Measurements from ENCODE around the gene EMILIN3.

The EMILIN3 gene
- 0 to 0.60 (median 0) reads per million in 9 experiments for total RNA-seq

- Mint-ChIP-seq H3K4me1 (ENCODE audit: low read depth in 2 of 2) (peaks cover 6% of the 10 kb centered on the region in 2 donors), H3K27ac (no peak within 1 kb of the TSS), H3K9me3 (no peaks in the 10 kb centered on the region), H3K4me3 (peak within 1 kb of the TSS; percentile 40 to 61), H3K27me3 (peaks cover 48 to 64% of the 10 kb centered on the region in 2 donors), H3K36me3 (ENCODE audit: insufficient read depth) (peaks cover 3% of the 10 kb centered on the region)
- DNase-seq (no peak), ATAC-seq (replicated peaks) (no peak)
Measured at GRCh38 chr20:41366546-41367392, at the start of gene EMILIN3. EMILIN3 (minus strand) TSS chr20:41366818; CDS start chr20:41366634, 184 bp downstream.

- no peaks in the 10 kb centered on the region for H3K27me3 Mint-ChIP-seq
- no peak for DNase-seq
- peaks cover 74% of the 10 kb centered on the region for H3K36me3 Mint-ChIP-seq (ENCODE audit: insufficient read depth)
- no peak for ATAC-seq (replicated peaks)
- peaks cover 0 to 6% of the 10 kb centered on the region in 2 donors for H3K4me1 Mint-ChIP-seq (ENCODE audit: low read depth in 2 of 2)
- no peaks in the 10 kb centered on the region for H3K9me3 Mint-ChIP-seq
- peak overlapping the region in 1 of 2 donors; percentile 29 for H3K27ac Mint-ChIP-seq
- H3K4me3 Mint-ChIP-seq: no peak overlapping the region
Measured at GRCh38 chr20:41415191-41415590, 48.6 kb upstream of the EMILIN3 start.

- DNase-seq (no peak), ATAC-seq (replicated peaks) (no peak)
- Mint-ChIP-seq H3K4me3 (no peak overlapping the region), H3K4me1 (ENCODE audit: low read depth in 2 of 2) (peaks cover 11 to 22% of the 10 kb centered on the region in 2 donors), H3K9me3 (no peaks in the 10 kb centered on the region), H3K36me3 (ENCODE audit: insufficient read depth) (peaks cover 71% of the 10 kb centered on the region), H3K27me3 (no peaks in the 10 kb centered on the region), H3K27ac (peak overlapping the region in 1 of 2 donors; percentile 1)
Measured at GRCh38 chr20:41413169-41413568, 46.6 kb upstream of the EMILIN3 start.

GRCh38 chr20:41412324-41413120 is 45.9 kb upstream of the EMILIN3 start:
- H3K27me3 Mint-ChIP-seq: no peaks in the 10 kb centered on the region
- no peaks in the 10 kb centered on the region for H3K9me3 Mint-ChIP-seq
- H3K36me3 Mint-ChIP-seq (ENCODE audit: insufficient read depth): peaks cover 70% of the 10 kb centered on the region
- ATAC-seq (replicated peaks): no peak
- no peak for DNase-seq
- H3K27ac Mint-ChIP-seq: peak overlapping the region in 1 of 2 donors; percentile 62
- H3K4me3 Mint-ChIP-seq: no peak overlapping the region
- peaks cover 11 to 22% of the 10 kb centered on the region in 2 donors for H3K4me1 Mint-ChIP-seq (ENCODE audit: low read depth in 2 of 2)

- H3K36me3 Mint-ChIP-seq (ENCODE audit: insufficient read depth): peaks cover 60% of the 10 kb centered on the region
- DNase-seq: no peak
- H3K4me1 Mint-ChIP-seq (ENCODE audit: low read depth in 2 of 2): peaks cover 11 to 24% of the 10 kb centered on the region in 2 donors
- H3K4me3 Mint-ChIP-seq: no peak overlapping the region
- no peaks in the 10 kb centered on the region for H3K27me3 Mint-ChIP-seq
- no peak overlapping the region for H3K27ac Mint-ChIP-seq
- no peak for ATAC-seq (replicated peaks)
- H3K9me3 Mint-ChIP-seq: no peaks in the 10 kb centered on the region
Measured at GRCh38 chr20:41411391-41411847, 44.8 kb upstream of the EMILIN3 start.

- no peaks in the 10 kb centered on the region for H3K9me3 Mint-ChIP-seq
- H3K4me3 Mint-ChIP-seq: peak overlapping the region; percentile 41 to 46
- no peak for DNase-seq
- peak overlapping the region; percentile 67 to 73 for H3K27ac Mint-ChIP-seq
- ATAC-seq (replicated peaks): no peak
- peaks cover 53% of the 10 kb centered on the region for H3K36me3 Mint-ChIP-seq (ENCODE audit: insufficient read depth)
- H3K27me3 Mint-ChIP-seq: no peaks in the 10 kb centered on the region
- peaks cover 11 to 24% of the 10 kb centered on the region in 2 donors for H3K4me1 Mint-ChIP-seq (ENCODE audit: low read depth in 2 of 2)
Measured at GRCh38 chr20:41408986-41409385, 42.4 kb upstream of the EMILIN3 start.

GRCh38 chr20:41408156-41408794 is 41.7 kb upstream of the EMILIN3 start:
- H3K36me3 Mint-ChIP-seq (ENCODE audit: insufficient read depth): peaks cover 52% of the 10 kb centered on the region
- peak overlapping the region; percentile 41 to 46 for H3K4me3 Mint-ChIP-seq
- H3K9me3 Mint-ChIP-seq: no peaks in the 10 kb centered on the region
- DNase-seq (no peak), ATAC-seq (replicated peaks) (peak; percentile 59)
- peak overlapping the region; percentile 67 to 73 for H3K27ac Mint-ChIP-seq
- H3K27me3 Mint-ChIP-seq: no peaks in the 10 kb centered on the region
- H3K4me1 Mint-ChIP-seq (ENCODE audit: low read depth in 2 of 2): peaks cover 11 to 24% of the 10 kb centered on the region in 2 donors

- H3K36me3 Mint-ChIP-seq (ENCODE audit: insufficient read depth): peaks cover 54% of the 10 kb centered on the region
- peak; percentile 74 for ATAC-seq (replicated peaks)
- no peaks in the 10 kb centered on the region for H3K27me3 Mint-ChIP-seq
- peaks cover 11 to 24% of the 10 kb centered on the region in 2 donors for H3K4me1 Mint-ChIP-seq (ENCODE audit: low read depth in 2 of 2)
- peak overlapping the region in 1 of 2 donors; percentile 12 for H3K4me3 Mint-ChIP-seq
- peak in 1 of 3 experiments; percentile 4 for DNase-seq
- no peaks in the 10 kb centered on the region for H3K9me3 Mint-ChIP-seq
- H3K27ac Mint-ChIP-seq: peak overlapping the region; percentile 26 to 70
Measured at GRCh38 chr20:41407607-41408006, 41.0 kb upstream of the EMILIN3 start.

- Mint-ChIP-seq H3K27ac (peak overlapping the region; percentile 26 to 70), H3K4me3 (no peak overlapping the region), H3K27me3 (no peaks in the 10 kb centered on the region), H3K4me1 (ENCODE audit: low read depth in 2 of 2) (peaks cover 11 to 24% of the 10 kb centered on the region in 2 donors), H3K9me3 (no peaks in the 10 kb centered on the region), H3K36me3 (ENCODE audit: insufficient read depth) (peaks cover 52% of the 10 kb centered on the region)
- no peak for DNase-seq
- ATAC-seq (replicated peaks): no peak
Measured at GRCh38 chr20:41406896-41407444, 40.4 kb upstream of the EMILIN3 start.

- H3K27me3 Mint-ChIP-seq: no peaks in the 10 kb centered on the region
- H3K9me3 Mint-ChIP-seq: no peaks in the 10 kb centered on the region
- ATAC-seq (replicated peaks) (no peak), DNase-seq (no peak)
- H3K36me3 Mint-ChIP-seq (ENCODE audit: insufficient read depth): peaks cover 50% of the 10 kb centered on the region
- H3K4me1 Mint-ChIP-seq (ENCODE audit: low read depth in 2 of 2): peaks cover 11 to 24% of the 10 kb centered on the region in 2 donors
- H3K4me3 Mint-ChIP-seq: no peak overlapping the region
- peak overlapping the region in 1 of 2 donors; percentile 70 for H3K27ac Mint-ChIP-seq
Measured at GRCh38 chr20:41406353-41406752, 39.7 kb upstream of the EMILIN3 start.

GRCh38 chr20:41405436-41405835 is 38.8 kb upstream of the EMILIN3 start:
- H3K36me3 Mint-ChIP-seq (ENCODE audit: insufficient read depth): peaks cover 41% of the 10 kb centered on the region
- peaks cover 11 to 22% of the 10 kb centered on the region in 2 donors for H3K4me1 Mint-ChIP-seq (ENCODE audit: low read depth in 2 of 2)
- no peaks in the 10 kb centered on the region for H3K9me3 Mint-ChIP-seq
- H3K4me3 Mint-ChIP-seq: no peak overlapping the region
- DNase-seq (no peak), ATAC-seq (replicated peaks) (no peak)
- H3K27me3 Mint-ChIP-seq: no peaks in the 10 kb centered on the region
- H3K27ac Mint-ChIP-seq: peak overlapping the region in 1 of 2 donors; percentile 26

- H3K27ac Mint-ChIP-seq: no peak overlapping the region
- H3K9me3 Mint-ChIP-seq: no peaks in the 10 kb centered on the region
- H3K4me1 Mint-ChIP-seq (ENCODE audit: low read depth in 2 of 2): peaks cover 4 to 8% of the 10 kb centered on the region in 2 donors
- DNase-seq (no peak), ATAC-seq (replicated peaks) (no peak)
- H3K4me3 Mint-ChIP-seq: no peak overlapping the region
- peaks cover 34% of the 10 kb centered on the region for H3K36me3 Mint-ChIP-seq (ENCODE audit: insufficient read depth)
- H3K27me3 Mint-ChIP-seq: no peaks in the 10 kb centered on the region
Measured at GRCh38 chr20:41403604-41404003, 37.0 kb upstream of the EMILIN3 start.

- no peaks in the 10 kb centered on the region for H3K9me3 Mint-ChIP-seq
Measured at GRCh38 chr20:41398408-41398807, 31.8 kb upstream of the EMILIN3 start.

More at GRCh38 chr20:41398408-41398807, 31.8 kb upstream of the EMILIN3 start:
- Mint-ChIP-seq H3K4me3 (no peak overlapping the region), H3K27me3 (no peaks in the 10 kb centered on the region), H3K36me3 (ENCODE audit: insufficient read depth) (peaks cover 19% of the 10 kb centered on the region), H3K4me1 (ENCODE audit: low read depth in 2 of 2) (peaks cover 0 to 5% of the 10 kb centered on the region in 2 donors), H3K27ac (peak overlapping the region in 1 of 2 donors; percentile 72)
- no peak for DNase-seq
- ATAC-seq (replicated peaks): no peak
